Activated CD4-positive, alpha-beta T cell treated with anti-CD3 and anti-CD28 coated beads, Interleukin-2, amount 10 ng/mL, durations not matched to agents 24 days and 14 days (primary cell): ENCODE data around the gene RNASEH2C. TPM values are rescaled to one million over a fixed set of nuclear protein-coding genes. Genes with fewer than 3 reads are reported as not detected.
"Not testable (repeated sequence)": the region's sequence is repeated elsewhere in the genome, so short reads cannot be mapped to it uniquely, and the experiment has no call there.

Source experiments
- DNase-seq: peaks from one replicate; pipeline ENCODE4 v3.0.0; 2022
- H3K27ac Mint-ChIP-seq: one replicate; pipeline ENCODE4 v1.8.0; 2022; ENCODE audit warnings: mild to moderate bottlenecking, mixed read lengths
- H3K27me3 Mint-ChIP-seq: one replicate; pipeline ENCODE4 v1.8.0; 2022; ENCODE audit warnings: mixed read lengths
- H3K36me3 Mint-ChIP-seq: one replicate; pipeline ENCODE4 v1.8.0; 2022; ENCODE audit warnings: low read depth, mild to moderate bottlenecking, mixed read lengths
- H3K4me1 Mint-ChIP-seq: one replicate; pipeline ENCODE4 v1.8.0; 2021; ENCODE audit warnings: mixed read lengths
- H3K4me3 Mint-ChIP-seq: one replicate; pipeline ENCODE4 v1.8.0; 2022; ENCODE audit warnings: mild to moderate bottlenecking, moderate library complexity, mixed read lengths
- H3K9me3 Mint-ChIP-seq: one replicate; pipeline ENCODE4 v1.8.0; 2021; ENCODE audit warnings: mixed read lengths
- intact Hi-C: fragments of 100-400 bp; cut with micrococcal nuclease; formaldehyde crosslinking; loops from one replicate; pipeline ENCODE4 v1.15.1; 2023
- total RNA-seq: library from RNA; stranded (reverse); gene quantifications from 2 replicates; pipeline ENCODE4 v1.2.3, GENCODE V29; 2022

RNASEH2C gene
- total RNA-seq, 1 donor from 2014 or later, result 100.0 TPM

GRCh38 chr11:65735111-65735510 is 14.5 kb upstream of the RNASEH2C start:
- H3K27ac Mint-ChIP-seq, H3K4me3 Mint-ChIP-seq, intact Hi-C loops, H3K36me3 Mint-ChIP-seq, DNase-seq, H3K4me1 Mint-ChIP-seq: not testable (repeated sequence)
- Mint-ChIP-seq H3K27me3 (peaks cover 29% of the 10 kb centered on the region), H3K9me3 (peaks cover 16% of the 10 kb centered on the region)

- Mint-ChIP-seq H3K4me1 (no peaks in the 10 kb centered on the region), H3K27ac (no peak overlapping the region)
Observed at GRCh38 chr11:65730461-65730860, 9.9 kb upstream of the RNASEH2C start.

GRCh38 chr11:65727865-65728264 is 7.3 kb upstream of the RNASEH2C start:
- Mint-ChIP-seq H3K4me1 (no peaks in the 10 kb centered on the region), H3K36me3 (no peaks in the 10 kb centered on the region), H3K27me3 (peaks cover 16% of the 10 kb centered on the region), H3K9me3 (peaks cover 4% of the 10 kb centered on the region), H3K4me3 (no peak overlapping the region), H3K27ac (no peak overlapping the region)
- no peak for DNase-seq
- intact Hi-C loops, result no loop called here

More at GRCh38 chr11:65730461-65730860, 9.9 kb upstream of the RNASEH2C start:
- no peak for DNase-seq
- peaks cover 17% of the 10 kb centered on the region for H3K27me3 Mint-ChIP-seq
- intact Hi-C loops, result no loop called here
- H3K36me3 Mint-ChIP-seq, result no peaks in the 10 kb centered on the region
- H3K9me3 Mint-ChIP-seq, result peaks cover 4% of the 10 kb centered on the region
- H3K4me3 Mint-ChIP-seq, result no peak overlapping the region

GRCh38 chr11:65726660-65727059 is 6.1 kb upstream of the RNASEH2C start:
- intact Hi-C loops, result no loop called here
- no peak for DNase-seq

GRCh38 chr11:65722261-65722660 is 1.7 kb upstream of the RNASEH2C start:
- Mint-ChIP-seq H3K4me1 (peaks cover 23% of the 10 kb centered on the region), H3K4me3 (no peak overlapping the region), H3K27ac (no peak overlapping the region), H3K9me3 (no peaks in the 10 kb centered on the region), H3K36me3 (peaks cover 28% of the 10 kb centered on the region), H3K27me3 (peaks cover 5% of the 10 kb centered on the region)
- DNase-seq, result no peak
- intact Hi-C loops, result no loop called here

More at GRCh38 chr11:65726660-65727059, 6.1 kb upstream of the RNASEH2C start:
- Mint-ChIP-seq H3K27me3 (peaks cover 9% of the 10 kb centered on the region), H3K9me3 (peaks cover under 1% of the 10 kb centered on the region), H3K27ac (no peak overlapping the region), H3K36me3 (no peaks in the 10 kb centered on the region), H3K4me1 (no peaks in the 10 kb centered on the region), H3K4me3 (no peak overlapping the region)

- Mint-ChIP-seq H3K4me1 (peaks cover 25% of the 10 kb centered on the region), H3K9me3 (no peaks in the 10 kb centered on the region), H3K27ac (peak overlapping the region; percentile 96), H3K4me3 (peak overlapping the region; percentile 97), H3K36me3 (peaks cover 48% of the 10 kb centered on the region), H3K27me3 (peaks cover 2% of the 10 kb centered on the region)
- DNase-seq, result no peak
- intact Hi-C loops, result loop anchor here (1.0 kb wide), 2 partner anchors 8 to 60 kb away; partner anchors contain the start of genes AP5B1 and KAT5
Observed at GRCh38 chr11:65719871-65720210, 757 bp downstream of the RNASEH2C start.

GRCh38 chr11:65718964-65719492 is 1.6 kb downstream of the RNASEH2C start:
- Mint-ChIP-seq H3K27me3 (peaks cover 2% of the 10 kb centered on the region), H3K36me3 (peaks cover 56% of the 10 kb centered on the region), H3K27ac (peak overlapping the region; percentile 74), H3K4me3 (peak overlapping the region; percentile 97), H3K9me3 (no peaks in the 10 kb centered on the region), H3K4me1 (peaks cover 25% of the 10 kb centered on the region)
- peak; percentile 61 for DNase-seq
- intact Hi-C loops, result no loop called here

GRCh38 chr11:65718531-65718930 is 2.1 kb downstream of the RNASEH2C start:
- Mint-ChIP-seq H3K27me3 (no peaks in the 10 kb centered on the region), H3K9me3 (no peaks in the 10 kb centered on the region), H3K36me3 (peaks cover 59% of the 10 kb centered on the region), H3K27ac (peak overlapping the region; percentile 65), H3K4me3 (peak overlapping the region; percentile 97), H3K4me1 (peaks cover 28% of the 10 kb centered on the region)
- intact Hi-C loops, result no loop called here
- peak; percentile 59 for DNase-seq

- peaks cover 63% of the 10 kb centered on the region for H3K36me3 Mint-ChIP-seq
- DNase-seq, result no peak
Observed at GRCh38 chr11:65717906-65718305, 2.7 kb downstream of the RNASEH2C start.

GRCh38 chr11:65716774-65717405 is 3.7 kb downstream of the RNASEH2C start:
- peaks cover 37% of the 10 kb centered on the region for H3K4me1 Mint-ChIP-seq
- DNase-seq, result no peak
- H3K36me3 Mint-ChIP-seq, result peaks cover 68% of the 10 kb centered on the region
- H3K4me3 Mint-ChIP-seq, result no peak overlapping the region
- H3K27ac Mint-ChIP-seq, result no peak overlapping the region
- intact Hi-C loops, result no loop called here
- H3K27me3 Mint-ChIP-seq, result no peaks in the 10 kb centered on the region
- no peaks in the 10 kb centered on the region for H3K9me3 Mint-ChIP-seq

More at GRCh38 chr11:65717906-65718305, 2.7 kb downstream of the RNASEH2C start:
- Mint-ChIP-seq H3K4me1 (peaks cover 32% of the 10 kb centered on the region), H3K27me3 (no peaks in the 10 kb centered on the region), H3K9me3 (no peaks in the 10 kb centered on the region), H3K4me3 (no peak overlapping the region), H3K27ac (no peak overlapping the region)
- intact Hi-C loops, result no loop called here

GRCh38 chr11:65716302-65716701 is 4.3 kb downstream of the RNASEH2C start:
- Mint-ChIP-seq H3K9me3 (no peaks in the 10 kb centered on the region), H3K27me3 (no peaks in the 10 kb centered on the region), H3K36me3 (peaks cover 68% of the 10 kb centered on the region), H3K4me3 (no peak overlapping the region), H3K4me1 (peaks cover 40% of the 10 kb centered on the region), H3K27ac (no peak overlapping the region)
- DNase-seq, result no peak
- intact Hi-C loops, result no loop called here

- Mint-ChIP-seq H3K4me1 (peaks cover 35% of the 10 kb centered on the region), H3K27me3 (no peaks in the 10 kb centered on the region), H3K27ac (no peak overlapping the region), H3K36me3 (peaks cover 60% of the 10 kb centered on the region), H3K9me3 (no peaks in the 10 kb centered on the region), H3K4me3 (peak overlapping the region; percentile 30)
- intact Hi-C loops, result loop anchor here (5.0 kb wide), 1 partner anchor 178 kb away; the partner anchor contains the start of gene CCDC85B
- no peak for DNase-seq
Observed at GRCh38 chr11:65714433-65714832, 6.2 kb downstream of the RNASEH2C start.

- Mint-ChIP-seq H3K9me3 (no peaks in the 10 kb centered on the region), H3K27ac (peak overlapping the region; percentile 39), H3K4me3 (peak overlapping the region; percentile 93), H3K36me3 (peaks cover 50% of the 10 kb centered on the region), H3K4me1 (peaks cover 26% of the 10 kb centered on the region), H3K27me3 (no peaks in the 10 kb centered on the region)
- intact Hi-C loops, result loop anchor here (2.0 to 5.0 kb wide), 2 partner anchors 67 to 179 kb away; partner anchors contain the start of genes AP5B1 and CCDC85B
- DNase-seq, result no peak
Observed at GRCh38 chr11:65713212-65713969, 7.2 kb downstream of the RNASEH2C start.

GRCh38 chr11:65712633-65713076 is 7.9 kb downstream of the RNASEH2C start:
- Mint-ChIP-seq H3K4me1 (peaks cover 24% of the 10 kb centered on the region), H3K36me3 (peaks cover 44% of the 10 kb centered on the region), H3K9me3 (no peaks in the 10 kb centered on the region), H3K27ac (peak overlapping the region; percentile 99), H3K27me3 (no peaks in the 10 kb centered on the region), H3K4me3 (peak overlapping the region; percentile 93)
- intact Hi-C loops, result loop anchor here (1.0 to 5.0 kb wide), 6 partner anchors 8 to 577 kb away; partner anchors contain the start of genes AP5B1, BANF1, CCDC85B and CFL1
- DNase-seq, result no peak
